Stimulated activated CD8-positive, alpha-beta memory T cell treated with anti-CD3 and anti-CD28 coated beads, Interleukin-12 subunit alpha, Interleukin-12 subunit beta, amount 100 ng/mL, for 24 hours (primary cell): ENCODE data around the gene OR51B4.
"Not testable (repeated sequence)": the region's sequence is repeated elsewhere in the genome, so short reads cannot be mapped to it uniquely, and the experiment has no call there.

Source experiments
- DNase-seq: peaks from one replicate; pipeline ENCODE4 v3.0.0-alpha.2; 2020; ENCODE audit errors: extremely low read depth

Gene OR51B4

GRCh38 chr11:5274395-5274794 lies 27.4 kb downstream of the OR51B4 start:
- DNase-seq = no peak

- DNase-seq = no peak
Observed at GRCh38 chr11:5272395-5273017, 29.2 kb downstream of the OR51B4 start.

GRCh38 chr11:5269715-5270147 lies 32.0 kb downstream of the OR51B4 start, which contains the start of gene HBE1:
Gene HBE1 (minus strand): TSS chr11:5269945. CDS start chr11:5269890, 55 bp downstream.
- no peak for DNase-seq

- DNase-seq = no peak
Observed at GRCh38 chr11:5267033-5267563, 34.6 kb downstream of the OR51B4 start.

- DNase-seq = no peak
Observed at GRCh38 chr11:5266609-5267008, 35.1 kb downstream of the OR51B4 start.

- DNase-seq = no peak
Observed at GRCh38 chr11:5265832-5266231, 35.9 kb downstream of the OR51B4 start.

- DNase-seq = no peak
Observed at GRCh38 chr11:5258543-5259262, 43.0 kb downstream of the OR51B4 start.

GRCh38 chr11:5257296-5257695 lies 44.5 kb downstream of the OR51B4 start:
- no peak for DNase-seq

GRCh38 chr11:5254646-5255413 lies 46.9 kb downstream of the OR51B4 start, which contains the start of gene HBG2:
Gene HBG2 (minus strand): TSS chr11:5254781. CDS start chr11:5254728, 53 bp downstream.
- not testable (repeated sequence) for DNase-seq

- DNase-seq = not testable (repeated sequence)
Observed at GRCh38 chr11:5254023-5254422, 47.7 kb downstream of the OR51B4 start.

- not testable (repeated sequence) for DNase-seq
Observed at GRCh38 chr11:5253440-5253839, 48.3 kb downstream of the OR51B4 start.

- DNase-seq = no peak
Observed at GRCh38 chr11:5252919-5253265, 48.9 kb downstream of the OR51B4 start.

GRCh38 chr11:5252192-5252918 lies 49.4 kb downstream of the OR51B4 start:
- no peak for DNase-seq

- no peak for DNase-seq
Observed at GRCh38 chr11:5251746-5252145, 50.0 kb downstream of the OR51B4 start.
